Upper lobe of right lung (tissue), 1 donor: ENCODE results near the gene WNT9B. TPM values are rescaled to one million over a fixed set of nuclear protein-coding genes. Genes with fewer than 3 reads are reported as not detected.
A peak's percentile ranks its signal among the peaks of the same experiment; 100 is the strongest.

Experiments used
- ATAC-seq: fragments of 200-7000 bp; cut with Tn5 transposase; one replicate; pipeline ENCODE4 v1.9.1; 2020; ENCODE audit warnings: mild to moderate bottlenecking, moderate library complexity
- DNase-seq: peaks from one replicate; pipeline ENCODE4 v3.0.0-alpha.2; 2020
- H3K27ac ChIP-seq: fragments of 200-600 bp; one replicate; pipeline ENCODE4 v1.8.0; 2022
- H3K27me3 ChIP-seq: fragments of 200-600 bp; one replicate; pipeline ENCODE4 v1.8.0; 2022; ENCODE audit warnings: mild to moderate bottlenecking
- H3K36me3 ChIP-seq: fragments of 200-600 bp; one replicate; pipeline ENCODE4 v1.8.0; 2022
- H3K4me1 ChIP-seq: fragments of 200-600 bp; one replicate; pipeline ENCODE4 v1.8.0; 2022
- H3K4me3 ChIP-seq: fragments of 200-600 bp; one replicate; pipeline ENCODE4 v1.8.0; 2022; ENCODE audit warnings: mild to moderate bottlenecking
- H3K9me3 ChIP-seq: fragments of 200-600 bp; one replicate; pipeline ENCODE4 v1.8.0; 2022
- intact Hi-C: fragments of 100-400 bp; cut with DNase I; formaldehyde crosslinking; loops from one replicate; pipeline ENCODE4 v1.11.0; 2022
- total RNA-seq: library from RNA; stranded (reverse); fragmentation: NEBNext Ultra II Directional; extraction: Animal tissue kit (Norgen Biotek cat#: 25700); gene quantifications from one replicate; pipeline ENCODE4 v1.2.1, GENCODE V29; 2021
- TF ChIP-seq, protein P1 (sequence below): fragments of 200-600 bp; IDR thresholded peaks from one replicate; pipeline ENCODE4 v1.8.0; 2022; ENCODE audit warnings: antibody characterized with exemption
- donor health status: DM: no; HTN: yes; CAD: no; lungs with severe emphysema.

WNT9B gene
- total RNA-seq, 1 donor from 2014 or later, result 2.0 TPM

- no peaks in the 10 kb centered on the region for H3K27me3 ChIP-seq
- DNase-seq (no peak), ATAC-seq (no peak)
- H3K4me3 ChIP-seq, result no peak overlapping the region
- H3K27ac ChIP-seq, result no peak overlapping the region
- no peaks in the 10 kb centered on the region for H3K9me3 ChIP-seq
- peaks cover 12% of the 10 kb centered on the region for H3K4me1 ChIP-seq
- intact Hi-C loops, result no loop called here
- TF ChIP-seq, protein P1, sequence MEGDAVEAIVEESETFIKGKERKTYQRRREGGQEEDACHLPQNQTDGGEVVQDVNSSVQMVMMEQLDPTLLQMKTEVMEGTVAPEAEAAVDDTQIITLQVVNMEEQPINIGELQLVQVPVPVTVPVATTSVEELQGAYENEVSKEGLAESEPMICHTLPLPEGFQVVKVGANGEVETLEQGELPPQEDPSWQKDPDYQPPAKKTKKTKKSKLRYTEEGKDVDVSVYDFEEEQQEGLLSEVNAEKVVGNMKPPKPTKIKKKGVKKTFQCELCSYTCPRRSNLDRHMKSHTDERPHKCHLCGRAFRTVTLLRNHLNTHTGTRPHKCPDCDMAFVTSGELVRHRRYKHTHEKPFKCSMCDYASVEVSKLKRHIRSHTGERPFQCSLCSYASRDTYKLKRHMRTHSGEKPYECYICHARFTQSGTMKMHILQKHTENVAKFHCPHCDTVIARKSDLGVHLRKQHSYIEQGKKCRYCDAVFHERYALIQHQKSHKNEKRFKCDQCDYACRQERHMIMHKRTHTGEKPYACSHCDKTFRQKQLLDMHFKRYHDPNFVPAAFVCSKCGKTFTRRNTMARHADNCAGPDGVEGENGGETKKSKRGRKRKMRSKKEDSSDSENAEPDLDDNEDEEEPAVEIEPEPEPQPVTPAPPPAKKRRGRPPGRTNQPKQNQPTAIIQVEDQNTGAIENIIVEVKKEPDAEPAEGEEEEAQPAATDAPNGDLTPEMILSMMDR, result no peak
- H3K36me3 ChIP-seq, result peaks cover 76% of the 10 kb centered on the region
Observed at GRCh38 chr17:46931596-46931995, 80.2 kb downstream of the WNT9B start.

DNA sequence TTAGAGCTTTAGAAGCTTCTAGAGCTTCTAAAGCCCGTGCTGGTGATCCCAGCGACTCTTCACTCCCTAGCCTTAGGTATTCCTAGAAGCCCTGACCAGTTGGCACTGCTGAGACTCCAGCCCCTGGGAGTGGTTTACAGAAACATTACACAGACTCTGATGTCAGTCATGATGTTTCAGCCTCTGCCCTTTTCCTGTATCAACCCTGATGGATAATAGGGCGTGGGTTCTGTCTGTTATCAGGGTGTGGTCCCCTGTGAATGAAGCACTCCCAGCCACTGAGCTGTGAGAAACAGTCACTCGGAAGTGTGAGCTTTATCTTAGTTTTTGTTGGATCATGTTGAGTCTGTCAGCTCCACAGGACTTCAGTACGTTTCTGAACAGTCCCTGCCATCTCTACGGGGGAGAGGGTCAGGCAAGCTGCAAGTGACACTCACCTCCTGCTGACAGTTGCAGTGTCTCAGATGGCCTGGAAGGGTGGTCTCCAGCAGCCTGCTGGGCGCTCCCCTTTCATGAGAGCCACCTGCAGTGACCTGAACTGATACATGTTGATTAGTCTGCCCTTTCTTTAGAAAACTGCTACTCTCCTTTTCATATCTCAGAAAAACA, 84.4 kb downstream of the WNT9B start:
- no peaks in the 10 kb centered on the region for H3K27me3 ChIP-seq
- peaks cover 99% of the 10 kb centered on the region for H3K36me3 ChIP-seq
- DNase-seq (no peak), ATAC-seq (peak; percentile 68)
- peak overlapping the region; percentile 24 for H3K27ac ChIP-seq
- H3K4me1 ChIP-seq, result no peaks in the 10 kb centered on the region
- intact Hi-C loops, result no loop called here
- H3K4me3 ChIP-seq, result no peak overlapping the region
- TF ChIP-seq, protein P1, result no peak
- H3K9me3 ChIP-seq, result no peaks in the 10 kb centered on the region

Other genes starting within 250 kb of the WNT9B start
- gene WNT3, start 32.9 kb upstream of the WNT9B start, total RNA-seq, result 3.3 TPM
- gene GOSR2, start 71.6 kb downstream of the WNT9B start, total RNA-seq, result 66.5 TPM
- 0.38 TPM for gene RPRML, start 127.7 kb downstream of the WNT9B start, total RNA-seq